HepG2 (cell line): Measurements from ENCODE around the gene ISCU. TPM values are rescaled to one million over a fixed set of nuclear protein-coding genes. Genes with fewer than 3 reads are reported as not detected.
A peak's percentile ranks its signal among the peaks of the same experiment; 100 is the strongest.

Source experiments
- FOXC1 ChIP-seq: sonication (generic); formaldehyde crosslinking; IDR thresholded peaks from 2 replicates; pipeline ENCODE4 v1.8.0; 2022; ENCODE audit warnings: mild to moderate bottlenecking, missing genetic modification reagents, borderline replicate concordance
- RFXANK ChIP-seq: IDR thresholded peaks from 2 replicates; pipeline ENCODE4 v1.6.1; 2016
- TARDBP ChIP-seq: sonication (generic); formaldehyde crosslinking; IDR thresholded peaks from 2 replicates; pipeline ENCODE4 v1.8.0; 2022; ENCODE audit warnings: mild to moderate bottlenecking, missing genetic modification reagents
- ZBTB40 ChIP-seq, 2 experiments: fragments of 450-650 bp in 1 of 2; sonication (generic) in 1 of 2; formaldehyde crosslinking in 1 of 2; IDR thresholded peaks; 2 replicates each; pipeline versions ENCODE4 v1.6.1 to v1.8.0; 2016 to 2022; ENCODE audit warnings: antibody characterized with exemption in 1 of 2, mild to moderate bottlenecking in 1 of 2, missing genetic modification reagents in 1 of 2
- ZIK1 ChIP-seq: sonication (generic); formaldehyde crosslinking; IDR thresholded peaks from 2 replicates; pipeline ENCODE4 v1.5.0; 2020; ENCODE audit warnings: mild to moderate bottlenecking, low read depth, missing genetic modification reagents, borderline replicate concordance
- ZNF687 ChIP-seq: sonication (generic); formaldehyde crosslinking; IDR thresholded peaks from 2 replicates; pipeline ENCODE4 v1.5.1; 2020; ENCODE audit warnings: mild to moderate bottlenecking, missing genetic modification reagents, moderate library complexity
- polyA plus RNA-seq, 8 experiments: library from polyadenylated mRNA; depleted of rRNA in 3 of 8; stranded (reverse) in 7 of 8; unstranded in 1 of 8; fragments of >200 nt; fragmentation: Illumina TruSeq in 4 of 8; extraction: Trizol in 4 of 8; gene quantifications; 2 replicates each; pipeline versions ENCODE4 v1.2.1 to v1.2.3, GENCODE V29; 2011 to 2016; ENCODE audit warnings: low read depth in 4 of 8, missing spikeins in 1 of 8, mixed read lengths in 1 of 8; ENCODE audit not compliant: insufficient read depth in 1 of 8
- total RNA-seq, 5 experiments: library from RNA; depleted of rRNA; stranded (reverse); fragments of >200 nt; fragmentation: Illumina TruSeq; extraction: Trizol; gene quantifications; 2 replicates each; pipeline ENCODE4 v1.2.3, GENCODE V29; 2016; ENCODE audit warnings: low read depth in 1 of 5
- TF ChIP-seq, protein P1 (sequence below): sonication (generic); formaldehyde crosslinking; IDR thresholded peaks from 2 replicates; pipeline ENCODE4 v1.9.0; 2021; ENCODE audit warnings: missing genetic modification reagents, borderline replicate concordance
- TF ChIP-seq, protein P2 (sequence below): conservative IDR thresholded peaks from 2 replicates; pipeline ENCODE4 v1.6.1; 2018; ENCODE audit warnings: missing genetic modification reagents

ISCU gene
- total and polyA plus RNA-seq, 2 of the 13 experiments (the other 11 are each of a cell fraction or from before 2014, with no cell fraction given) = 94.4 to 107 TPM

DNA sequence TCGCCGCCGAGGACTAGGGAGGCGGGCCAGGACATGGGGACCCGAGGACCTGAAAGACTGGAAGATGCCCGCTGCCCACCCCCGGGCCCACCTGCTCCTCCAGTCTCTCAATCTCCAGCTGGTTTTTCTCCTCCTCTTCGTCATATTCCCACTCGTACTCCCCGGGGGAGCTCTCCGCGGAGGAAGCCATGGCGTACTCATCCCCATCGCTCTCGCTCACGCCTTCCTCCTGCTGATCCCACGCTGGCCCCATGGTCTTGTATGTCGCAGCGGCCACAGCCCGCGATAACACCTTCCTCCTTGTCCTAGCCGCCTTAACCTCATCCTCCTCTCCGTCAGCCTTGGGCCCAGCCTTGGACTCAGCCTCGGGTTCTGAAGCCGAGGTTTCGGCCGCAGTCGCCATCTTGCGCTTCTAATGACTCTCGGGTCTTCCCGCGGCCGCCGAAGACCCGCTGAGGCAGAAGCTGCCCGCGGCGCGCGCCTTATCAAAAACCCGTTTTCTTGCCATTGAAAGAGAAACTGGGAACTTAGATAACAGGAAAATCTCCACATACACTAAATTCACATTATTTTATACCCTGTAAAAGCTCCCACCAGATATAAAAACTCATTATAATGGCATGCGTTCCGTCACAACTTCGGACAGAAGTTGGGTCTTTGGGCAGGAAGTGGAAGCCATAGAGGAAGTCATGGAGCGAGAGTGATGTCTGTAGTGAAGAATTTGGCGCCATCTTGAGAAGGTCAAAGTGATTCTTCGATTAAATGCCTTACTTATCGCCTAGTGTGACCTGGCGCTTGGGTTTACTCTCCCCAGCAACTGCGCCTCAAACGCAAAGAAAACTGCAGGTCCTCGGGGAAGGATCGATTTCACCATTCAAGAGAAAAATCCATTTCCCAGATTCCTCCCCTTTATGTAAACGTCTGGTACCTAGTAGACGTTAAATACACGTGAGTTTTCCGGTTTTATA is 1.4 kb upstream of the ISCU start, which contains the start of gene SART3 (continued):
- TF ChIP-seq ZNF687 (CRISPR knock-in tag) (peak; percentile 73), RFXANK (CRISPR knock-in tag) (no peak), ZIK1 (peak; percentile 53; the same call in 1 of the 2 replicates), TARDBP (CRISPR knock-in tag) (peak; percentile 52; the same call in 1 of the 2 replicates), ZBTB40 (IDR thresholded peaks at IDR 0.05) (peak; percentile 25; the same call in 1 of the 2 replicates), ZBTB40 (CRISPR knock-in tag; IDR thresholded peaks at IDR 0.05) (no peak), FOXC1 (CRISPR knock-in tag) (0 out of 2 replicates have a peak, but pooled peaks have one; percentile 43)
- TF ChIP-seq, protein P1, sequence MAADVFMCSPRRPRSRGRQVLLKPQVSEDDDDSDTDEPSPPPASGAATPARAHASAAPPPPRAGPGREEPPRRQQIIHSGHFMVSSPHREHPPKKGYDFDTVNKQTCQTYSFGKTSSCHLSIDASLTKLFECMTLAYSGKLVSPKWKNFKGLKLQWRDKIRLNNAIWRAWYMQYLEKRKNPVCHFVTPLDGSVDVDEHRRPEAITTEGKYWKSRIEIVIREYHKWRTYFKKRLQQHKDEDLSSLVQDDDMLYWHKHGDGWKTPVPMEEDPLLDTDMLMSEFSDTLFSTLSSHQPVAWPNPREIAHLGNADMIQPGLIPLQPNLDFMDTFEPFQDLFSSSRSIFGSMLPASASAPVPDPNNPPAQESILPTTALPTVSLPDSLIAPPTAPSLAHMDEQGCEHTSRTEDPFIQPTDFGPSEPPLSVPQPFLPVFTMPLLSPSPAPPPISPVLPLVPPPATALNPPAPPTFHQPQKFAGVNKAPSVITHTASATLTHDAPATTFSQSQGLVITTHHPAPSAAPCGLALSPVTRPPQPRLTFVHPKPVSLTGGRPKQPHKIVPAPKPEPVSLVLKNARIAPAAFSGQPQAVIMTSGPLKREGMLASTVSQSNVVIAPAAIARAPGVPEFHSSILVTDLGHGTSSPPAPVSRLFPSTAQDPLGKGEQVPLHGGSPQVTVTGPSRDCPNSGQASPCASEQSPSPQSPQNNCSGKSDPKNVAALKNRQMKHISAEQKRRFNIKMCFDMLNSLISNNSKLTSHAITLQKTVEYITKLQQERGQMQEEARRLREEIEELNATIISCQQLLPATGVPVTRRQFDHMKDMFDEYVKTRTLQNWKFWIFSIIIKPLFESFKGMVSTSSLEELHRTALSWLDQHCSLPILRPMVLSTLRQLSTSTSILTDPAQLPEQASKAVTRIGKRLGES (CRISPR knock-in tag) = no peak
- TF ChIP-seq, protein P2, sequence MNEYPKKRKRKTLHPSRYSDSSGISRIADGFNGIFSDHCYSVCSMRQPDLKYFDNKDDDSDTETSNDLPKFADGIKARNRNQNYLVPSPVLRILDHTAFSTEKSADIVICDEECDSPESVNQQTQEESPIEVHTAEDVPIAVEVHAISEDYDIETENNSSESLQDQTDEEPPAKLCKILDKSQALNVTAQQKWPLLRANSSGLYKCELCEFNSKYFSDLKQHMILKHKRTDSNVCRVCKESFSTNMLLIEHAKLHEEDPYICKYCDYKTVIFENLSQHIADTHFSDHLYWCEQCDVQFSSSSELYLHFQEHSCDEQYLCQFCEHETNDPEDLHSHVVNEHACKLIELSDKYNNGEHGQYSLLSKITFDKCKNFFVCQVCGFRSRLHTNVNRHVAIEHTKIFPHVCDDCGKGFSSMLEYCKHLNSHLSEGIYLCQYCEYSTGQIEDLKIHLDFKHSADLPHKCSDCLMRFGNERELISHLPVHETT (CRISPR knock-in tag) = no peak
